Measurements from ENCODE around the gene SPATS2L. TPM values are rescaled to one million over a fixed set of nuclear protein-coding genes. Genes with fewer than 3 reads are reported as not detected.

SPATS2L gene
- total RNA-seq, 6 donors from 2014 or later, result 57.6 to 127 (median 80.4) TPM

- Histone ChIP-seq H3K4me1 (peaks cover 47 to 74% (median 53%) of the 10 kb centered on the region in 4 donors), H3K4me3 (peak overlapping the region in 1 of 4 donors; percentile 4), H3K27ac (peak overlapping the region; percentile 41 to 72 (median 66)), H3K9me3 (no peaks in the 10 kb centered on the region), H3K27me3 (no peaks in the 10 kb centered on the region), H3K36me3 (no peaks in the 10 kb centered on the region)
- ATAC-seq (ENCODE audit: low FRiP score in 2 of 2) (peak; percentile 4 to 50), DNase-seq (peak in 1 of 2 donors; percentile 26)
- 62 to 67% methylated on average over 5 of the region's 5 CpGs for WGBS, 2 donors
- TF ChIP-seq POLR2AphosphoS5 (IDR thresholded peaks at IDR 0.05), result no peak
- TF ChIP-seq CTCF (IDR thresholded peaks at IDR 0.05), result no peak
- no peak for TF ChIP-seq EP300 (IDR thresholded peaks at IDR 0.05)
- no peak for TF ChIP-seq POLR2A (IDR thresholded peaks at IDR 0.05)
Measured at GRCh38 chr2:200379481-200380090, 73.1 kb downstream of the SPATS2L start.

GRCh38 chr2:200380091-200380561 is 73.6 kb downstream of the SPATS2L start:
- H3K27me3 ChIP-seq, result no peaks in the 10 kb centered on the region
- H3K4me1 ChIP-seq, result peaks cover 44 to 73% (median 51%) of the 10 kb centered on the region in 4 donors
- H3K36me3 ChIP-seq, result no peaks in the 10 kb centered on the region
- ATAC-seq (ENCODE audit: low FRiP score in 2 of 2) (peak; percentile 28 to 69), DNase-seq (peak in 1 of 2 donors; percentile 71)
- H3K27ac ChIP-seq, result peak overlapping the region; percentile 41 to 72 (median 66)
- H3K9me3 ChIP-seq, result no peaks in the 10 kb centered on the region
- WGBS, 2 donors, result 59 to 77% methylated on average over 9 of the region's 9 CpGs
- H3K4me3 ChIP-seq, result peak overlapping the region in 1 of 4 donors; percentile 4
- TF ChIP-seq POLR2AphosphoS5 (IDR thresholded peaks at IDR 0.05), result no peak
- no peak for TF ChIP-seq EP300 (IDR thresholded peaks at IDR 0.05)
- no peak for TF ChIP-seq POLR2A (IDR thresholded peaks at IDR 0.05)
- no peak for TF ChIP-seq CTCF (IDR thresholded peaks at IDR 0.05)

- Histone ChIP-seq H3K9me3 (no peaks in the 10 kb centered on the region), H3K27me3 (no peaks in the 10 kb centered on the region), H3K36me3 (no peaks in the 10 kb centered on the region), H3K4me3 (no peak overlapping the region), H3K4me1 (peaks cover 42 to 73% (median 49%) of the 10 kb centered on the region in 4 donors), H3K27ac (peak overlapping the region; percentile 41 to 72 (median 66))
- DNase-seq (peak in 1 of 2 donors; percentile 26), ATAC-seq (ENCODE audit: low FRiP score in 2 of 2) (peak in 1 of 2 donors; percentile 71)
- TF ChIP-seq POLR2AphosphoS5 (IDR thresholded peaks at IDR 0.05) (no peak), EP300 (IDR thresholded peaks at IDR 0.05) (no peak), POLR2A (IDR thresholded peaks at IDR 0.05) (no peak), CTCF (IDR thresholded peaks at IDR 0.05) (no peak)
- WGBS, 2 donors, result 54 to 62% methylated on average over 5 of the region's 5 CpGs
Measured at GRCh38 chr2:200380833-200381542, 74.5 kb downstream of the SPATS2L start.

- Histone ChIP-seq H3K36me3 (no peaks in the 10 kb centered on the region), H3K4me1 (peaks cover 27 to 56% (median 32%) of the 10 kb centered on the region in 4 donors), H3K4me3 (no peak overlapping the region), H3K27me3 (no peaks in the 10 kb centered on the region), H3K9me3 (no peaks in the 10 kb centered on the region), H3K27ac (peak overlapping the region in 2 of 4 donors; percentile 43 to 47)
- DNase-seq (no peak), ATAC-seq (ENCODE audit: low FRiP score in 2 of 2) (no peak)
- TF ChIP-seq POLR2A (IDR thresholded peaks at IDR 0.05) (no peak), EP300 (IDR thresholded peaks at IDR 0.05) (no peak), CTCF (IDR thresholded peaks at IDR 0.05) (no peak), POLR2AphosphoS5 (IDR thresholded peaks at IDR 0.05) (no peak)
- 90 to 93% methylated on average over 6 of the region's 6 CpGs for WGBS, 2 donors
Measured at GRCh38 chr2:200382874-200383273, 76.4 kb downstream of the SPATS2L start.
